Suppressor macrophage treated with lipopolysaccharide for 4 hours (primary cell): Measurements from ENCODE around the gene PIMREG.

ENCODE experiments used
- DNase-seq: peaks from one replicate; pipeline ENCODE4 v3.0.0-alpha.2; 2020

The PIMREG gene

DNA sequence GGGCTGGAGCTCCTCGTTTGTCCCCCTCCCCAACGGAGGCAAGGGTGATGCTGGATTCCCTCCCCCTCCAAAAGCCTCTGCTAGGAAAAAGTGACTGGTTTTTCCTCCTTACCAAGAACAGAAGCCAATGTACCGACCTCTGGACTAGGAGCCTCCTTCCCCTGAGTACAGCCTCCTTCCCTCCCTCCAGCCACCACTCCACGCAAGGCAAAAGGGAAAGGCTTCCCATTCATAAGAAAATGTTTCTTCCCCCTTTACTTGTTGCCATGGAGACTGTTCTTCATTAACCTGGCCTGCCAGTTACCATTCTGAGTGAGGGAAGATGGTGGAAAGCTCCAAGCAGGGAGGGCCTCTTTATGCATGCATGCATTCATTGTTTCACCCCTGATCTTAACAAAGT, 4.3 kb upstream of the PIMREG start:
- DNase-seq = no peak

DNA sequence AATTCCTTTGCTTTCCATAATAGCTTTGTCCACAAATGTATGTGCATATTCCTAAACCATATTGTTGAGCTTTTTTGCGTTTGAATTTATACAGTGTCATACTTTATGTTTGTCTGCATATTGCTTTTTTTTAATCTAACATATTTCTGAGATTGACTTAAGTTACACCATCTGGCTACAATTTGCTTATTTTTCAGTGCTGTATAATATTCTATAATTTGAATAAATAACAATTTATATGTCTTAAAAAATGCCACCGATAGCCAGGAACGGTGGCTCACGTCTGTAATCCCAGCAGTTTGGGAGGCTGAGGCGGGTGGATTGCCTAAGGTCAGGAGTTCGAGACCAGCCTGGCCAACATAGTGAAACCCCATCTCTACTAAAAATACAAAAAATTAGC, 1.5 kb upstream of the PIMREG start:
- DNase-seq = no peak

DNA sequence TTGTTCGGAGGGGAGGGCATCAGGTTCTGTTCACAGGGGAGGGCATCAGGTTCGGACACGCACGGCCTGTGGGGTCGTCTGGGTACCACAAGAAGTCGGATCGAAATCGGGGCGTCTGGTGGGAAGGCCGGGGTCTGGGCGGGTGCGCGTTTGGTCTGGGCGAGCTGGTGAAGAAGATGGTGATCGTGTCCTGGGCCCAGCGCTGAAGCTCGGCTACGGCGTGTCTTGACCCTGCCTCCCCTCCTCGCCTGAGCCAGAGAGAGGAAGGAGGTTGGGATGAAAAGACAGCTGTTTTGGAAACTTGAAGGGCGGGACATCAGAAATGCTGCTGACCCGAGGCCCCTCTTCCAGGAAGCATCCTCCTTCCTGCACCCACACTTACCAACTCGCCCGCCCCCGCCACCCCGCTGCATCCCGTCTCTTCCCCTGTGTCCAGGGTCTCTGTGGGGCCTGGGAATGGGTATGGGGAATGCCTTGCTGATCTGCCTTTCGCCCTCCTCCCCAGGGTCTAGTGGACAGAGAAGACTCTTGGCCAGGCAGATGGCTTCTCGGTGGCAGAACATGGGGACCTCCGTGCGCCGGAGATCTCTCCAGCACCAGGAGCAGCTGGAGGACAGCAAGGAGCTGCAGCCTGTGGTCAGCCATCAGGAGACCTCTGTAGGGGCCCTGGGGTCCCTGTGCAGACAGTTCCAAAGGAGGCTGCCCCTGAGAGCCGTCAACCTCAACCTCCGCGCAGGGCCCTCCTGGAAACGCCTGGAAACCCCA, 498 bp downstream of the PIMREG start:
- DNase-seq = no peak

DNA sequence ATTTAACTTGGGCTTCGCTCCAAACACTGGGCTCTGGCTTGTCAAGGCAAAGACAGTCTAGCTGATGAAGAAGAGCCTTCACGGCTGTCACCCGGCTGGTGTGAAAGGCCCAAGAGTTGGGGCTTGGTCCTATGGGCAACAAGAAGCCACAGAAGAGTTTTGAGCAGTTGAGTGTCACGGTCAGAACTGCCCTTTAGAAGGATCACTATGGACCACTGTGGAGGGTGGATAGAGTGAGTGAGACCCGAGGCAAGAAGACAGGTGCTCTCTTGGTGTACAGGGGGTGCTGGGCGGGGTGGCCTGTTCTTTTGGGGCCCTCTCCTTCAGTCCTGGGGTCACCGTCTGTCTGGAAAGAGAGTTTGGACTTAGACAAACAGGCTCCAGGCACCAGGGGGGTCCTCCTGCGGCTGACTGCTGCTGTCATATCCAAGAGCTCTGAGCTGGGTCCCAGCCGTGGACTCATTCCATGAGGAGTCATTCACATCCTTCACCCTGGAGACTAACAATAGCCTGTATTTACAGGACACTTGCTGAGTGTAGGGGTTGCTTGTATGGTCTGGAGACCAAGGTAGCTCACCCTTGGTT, 2.4 kb downstream of the PIMREG start:
- DNase-seq = no peak

DNA sequence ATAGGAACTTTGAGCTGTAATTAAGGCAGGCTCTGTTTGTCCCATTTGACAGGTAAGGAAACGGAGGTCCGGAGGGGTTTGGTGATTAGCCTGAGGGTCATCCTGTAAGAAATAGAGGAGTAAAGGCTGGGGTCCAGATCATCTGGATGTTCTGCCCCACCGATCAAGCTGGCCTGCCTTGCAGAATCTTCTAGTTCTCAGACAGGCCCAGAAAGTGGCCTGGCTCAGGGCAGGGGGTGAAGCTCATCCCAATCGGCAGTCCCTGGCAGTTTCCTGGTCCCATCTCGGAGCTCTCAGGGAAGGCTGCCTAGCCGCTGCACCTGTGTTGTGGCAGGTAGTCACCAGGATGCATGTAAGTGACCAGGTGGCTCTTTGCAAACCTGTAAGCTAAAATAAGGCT, 4.2 kb downstream of the PIMREG start:
- DNase-seq = no peak

DNA sequence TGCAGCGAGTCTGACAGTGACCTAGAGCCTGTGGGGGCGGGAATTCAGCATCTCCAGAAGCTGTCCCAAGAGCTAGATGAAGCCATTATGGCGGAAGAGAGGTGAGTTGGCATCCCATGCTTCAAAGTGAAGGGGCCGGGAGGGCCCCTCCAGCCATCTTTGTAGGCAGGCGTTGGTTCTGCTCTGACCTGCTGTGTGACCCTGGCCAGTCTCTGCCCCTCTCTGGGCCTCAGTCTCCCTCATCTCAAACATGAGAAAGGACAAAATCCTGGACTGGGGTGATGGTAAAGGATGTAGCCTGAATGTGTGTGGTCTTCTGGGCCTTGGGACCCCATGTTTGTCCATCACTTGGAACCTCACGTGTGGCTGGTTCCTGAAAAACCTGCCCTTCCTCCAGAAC, 5.1 kb downstream of the PIMREG start:
- DNase-seq = no peak

DNA sequence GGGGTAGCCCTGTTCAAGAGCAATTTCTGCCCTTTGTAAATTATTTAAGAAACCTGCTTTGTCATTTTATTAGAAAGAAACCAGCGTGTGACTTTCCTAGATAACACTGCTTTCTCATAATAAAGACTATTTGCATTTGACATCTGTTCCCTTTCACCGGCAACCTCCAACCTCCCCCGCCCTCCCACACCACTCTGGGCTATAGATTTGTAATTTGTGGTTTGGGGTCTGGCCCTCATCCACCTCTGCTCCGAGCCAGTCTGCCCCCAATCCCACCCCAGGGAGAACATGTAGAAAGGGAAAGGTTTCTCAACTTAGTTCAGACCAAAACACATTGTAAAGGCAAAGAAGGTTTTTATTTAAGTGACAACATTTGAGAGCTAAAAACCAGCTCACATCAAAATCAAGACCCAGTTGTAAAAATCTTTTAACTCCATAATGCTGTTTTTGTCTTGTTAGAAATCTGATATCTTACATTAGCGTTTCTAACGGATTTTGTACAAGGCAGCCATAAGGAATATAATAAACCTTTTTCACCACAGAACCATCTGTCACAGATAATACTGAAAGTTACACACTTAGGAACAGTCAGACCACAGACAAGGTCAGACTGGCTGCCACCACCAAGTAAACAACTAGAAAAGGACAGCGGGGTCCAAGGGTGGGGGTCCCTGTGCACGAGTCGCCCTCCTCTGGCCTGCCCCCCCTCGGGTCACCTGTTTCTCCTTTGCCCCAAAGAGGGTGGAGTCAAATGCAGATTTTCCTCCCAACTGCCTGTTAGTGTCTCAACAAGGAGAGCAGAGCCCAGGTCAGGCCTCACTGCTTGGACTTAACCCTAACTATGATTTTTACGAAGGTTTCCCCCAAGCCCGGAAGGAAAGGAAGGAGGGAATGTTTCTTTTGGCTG, 6.9 kb downstream of the PIMREG start:
- DNase-seq = no peak

DNA sequence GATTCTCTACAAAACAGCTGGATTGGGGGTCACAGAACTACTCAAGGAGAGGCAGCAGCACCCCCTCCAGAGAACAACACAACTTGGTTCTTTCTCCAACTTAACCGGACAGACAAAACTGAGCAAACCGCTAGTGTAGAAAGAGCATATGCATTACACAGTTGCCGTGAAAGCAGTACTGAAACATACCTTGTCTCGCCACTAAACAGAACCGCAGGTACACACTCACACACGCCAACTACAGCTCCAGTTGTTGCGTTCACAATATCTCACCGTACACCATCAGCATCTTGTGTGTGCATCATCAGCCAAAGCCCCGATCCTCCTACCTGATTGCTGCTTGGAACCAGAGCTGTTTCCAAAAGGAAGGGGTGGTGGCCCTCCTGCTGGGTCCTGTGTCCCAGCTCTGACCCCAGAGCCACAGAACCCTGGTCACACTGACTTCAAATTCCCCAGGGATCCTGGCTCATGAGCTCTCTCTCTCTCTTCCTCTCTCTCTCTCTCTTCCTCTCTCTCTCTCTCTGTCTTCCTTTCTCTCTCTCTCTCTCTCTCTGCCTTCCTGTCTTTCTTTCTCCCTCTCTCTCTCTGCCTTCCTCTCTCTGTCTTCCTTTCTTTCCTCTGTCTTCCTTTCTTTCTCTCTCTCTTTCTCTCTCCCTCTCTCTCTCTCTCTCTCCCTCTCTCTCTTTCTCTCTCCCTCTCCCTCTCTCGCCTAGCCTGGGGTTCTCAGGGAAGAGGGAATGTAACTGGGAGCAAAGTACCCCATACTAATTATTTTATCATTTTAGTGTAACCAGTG, 8.4 kb downstream of the PIMREG start:
- no peak for DNase-seq

DNA sequence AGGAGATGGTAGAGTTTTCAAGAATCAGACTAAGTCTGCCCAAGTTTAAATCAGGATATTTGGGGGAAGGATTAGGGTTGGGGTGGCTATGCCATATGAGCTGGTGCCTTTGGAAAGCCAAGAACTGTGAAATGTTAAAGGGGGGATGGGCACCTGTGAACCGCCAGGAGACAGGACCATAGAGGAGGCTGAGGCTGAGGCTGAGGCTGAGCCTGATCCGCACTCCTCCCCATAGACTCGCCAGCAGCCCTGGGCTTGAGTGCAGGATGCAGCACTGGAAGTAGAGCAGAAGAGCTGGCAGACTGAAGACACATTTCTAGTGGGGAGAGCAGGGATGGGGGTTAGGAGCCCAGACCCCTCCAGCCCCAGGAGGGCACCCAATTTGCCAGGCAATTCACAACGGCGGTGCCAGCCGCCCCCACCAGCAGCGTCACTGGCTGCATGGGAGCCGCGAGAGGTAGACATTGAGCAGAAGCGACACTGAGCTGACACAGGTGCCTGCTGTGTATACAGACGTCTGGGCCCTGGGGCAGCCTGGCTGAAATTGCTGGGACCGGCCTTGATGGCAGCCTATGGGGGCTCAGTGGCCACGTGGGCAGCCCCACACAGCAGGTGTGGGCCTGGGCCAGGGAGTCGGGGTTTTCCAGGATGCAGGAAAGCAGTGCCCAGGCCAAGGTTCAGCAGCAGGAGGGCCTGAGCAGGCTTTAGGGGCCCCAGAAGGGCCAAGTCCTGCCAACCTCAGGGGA, 9.2 kb downstream of the PIMREG start:
- no peak for DNase-seq

DNA sequence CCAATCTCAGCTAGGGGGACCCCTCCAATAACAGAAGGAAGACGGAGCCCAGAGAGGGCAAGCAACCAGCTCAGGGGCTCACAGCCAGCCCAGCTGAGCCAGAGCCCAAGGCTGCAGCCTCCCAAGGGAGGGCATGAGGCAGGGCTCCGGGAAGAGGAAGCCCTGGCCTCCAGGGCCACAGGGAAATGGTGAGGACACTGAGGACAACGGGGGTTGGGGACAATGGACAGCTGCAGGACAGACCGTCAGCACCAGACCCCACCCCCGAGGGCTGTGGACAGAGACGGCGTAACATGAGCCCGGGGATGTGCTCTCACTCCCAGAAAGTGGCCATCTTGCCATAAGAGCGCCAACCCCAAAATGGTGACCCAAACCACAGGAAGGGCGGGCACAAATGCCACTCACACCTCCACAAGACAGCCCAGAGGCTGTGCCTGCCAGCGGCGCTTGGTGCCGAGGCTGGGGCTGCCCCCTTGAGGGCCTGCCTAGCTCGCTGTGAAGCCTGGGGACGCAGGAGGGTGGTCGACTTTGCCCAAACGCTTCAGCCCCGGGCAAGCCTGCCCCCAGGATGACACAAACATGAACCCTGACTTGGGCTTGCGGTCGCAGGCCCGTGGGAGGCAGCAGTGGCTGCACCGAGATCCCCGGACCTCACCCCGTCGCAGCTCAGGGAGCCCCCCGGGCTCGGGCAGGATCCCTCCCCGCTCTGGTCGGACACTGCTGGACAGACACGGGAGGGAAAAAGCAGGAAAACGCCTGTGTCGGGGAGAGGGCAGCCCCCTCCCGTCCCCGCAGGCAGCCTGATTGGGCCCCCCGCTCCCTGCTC, 10.5 kb downstream of the PIMREG start:
- DNase-seq = no peak

DNA sequence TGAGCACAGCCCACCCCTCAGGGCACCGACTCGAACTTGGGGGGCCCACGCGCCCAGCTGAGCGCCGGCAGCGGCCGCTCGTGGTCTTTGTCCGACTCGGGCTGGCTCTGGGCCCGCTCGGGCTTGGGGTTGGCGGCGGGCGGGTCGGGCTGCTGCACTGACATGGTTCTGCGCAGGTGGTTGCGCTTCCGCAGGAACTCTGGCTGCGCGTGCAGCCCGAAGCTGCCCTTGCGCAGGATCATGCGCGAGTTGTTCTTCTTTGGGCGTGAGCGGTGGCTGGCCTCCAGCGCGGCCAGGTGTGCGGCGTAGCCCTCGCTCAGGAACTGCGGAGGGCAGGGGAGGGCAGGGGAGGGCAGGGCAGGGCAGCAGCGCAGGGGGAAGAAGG, 11.1 kb downstream of the PIMREG start:
- DNase-seq = peak; percentile 11

DNA sequence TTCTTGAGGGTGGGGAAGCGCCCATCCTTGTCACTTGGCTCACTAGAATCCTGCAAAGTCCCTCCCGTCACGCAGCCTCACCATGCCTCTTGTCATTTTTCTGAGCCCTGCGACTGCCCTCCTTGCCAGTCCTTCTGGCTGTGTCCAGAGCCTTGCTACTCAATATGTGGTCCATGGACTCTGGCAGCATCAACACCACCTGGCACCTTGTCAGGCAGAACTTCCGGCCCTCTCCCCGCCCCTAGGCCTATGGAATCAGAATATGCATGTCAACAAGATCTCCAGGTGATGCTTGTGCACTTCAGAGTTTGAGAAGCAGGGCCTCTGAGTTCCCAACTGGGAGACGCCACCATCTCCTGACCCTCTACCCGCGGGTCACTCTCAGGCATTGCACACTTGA, 12.1 kb downstream of the PIMREG start:
- no peak for DNase-seq

DNA sequence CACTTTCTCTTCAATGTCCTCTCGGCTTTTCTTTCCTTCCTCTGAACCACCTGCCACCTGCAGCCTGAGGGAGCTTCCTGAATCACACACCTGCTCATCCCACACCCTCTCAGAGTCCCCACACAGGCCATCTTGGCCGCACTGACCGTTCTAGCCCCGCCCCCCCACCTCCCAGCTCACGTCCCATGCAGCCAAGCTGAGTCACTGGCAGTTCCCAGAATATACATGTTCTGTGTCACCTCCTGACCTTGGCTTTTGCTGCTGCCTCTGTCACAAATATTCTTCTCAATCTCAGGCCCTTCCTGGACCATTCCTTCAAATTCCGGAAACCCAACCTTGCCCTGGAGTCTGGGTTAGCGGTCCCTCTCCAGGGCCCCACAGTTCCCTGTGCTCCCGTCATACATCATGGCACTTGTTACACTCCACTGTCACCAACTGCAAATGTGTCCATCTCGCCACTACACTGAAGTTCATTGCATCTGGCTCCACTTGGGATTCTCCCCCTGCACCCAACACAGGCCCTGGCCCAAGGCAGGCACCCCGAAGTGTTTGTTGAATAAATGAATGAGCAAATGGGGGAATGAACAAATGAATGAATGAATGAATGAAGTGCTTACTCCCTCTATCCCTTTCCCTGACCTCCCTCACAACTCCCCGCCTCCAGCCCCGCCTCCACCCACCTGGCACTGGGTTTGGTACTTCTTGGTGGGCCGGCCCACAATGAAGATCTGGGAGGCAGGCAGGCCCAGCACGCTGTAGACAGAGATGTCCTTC, 12.8 kb downstream of the PIMREG start:
- peak; percentile 47 for DNase-seq

DNA sequence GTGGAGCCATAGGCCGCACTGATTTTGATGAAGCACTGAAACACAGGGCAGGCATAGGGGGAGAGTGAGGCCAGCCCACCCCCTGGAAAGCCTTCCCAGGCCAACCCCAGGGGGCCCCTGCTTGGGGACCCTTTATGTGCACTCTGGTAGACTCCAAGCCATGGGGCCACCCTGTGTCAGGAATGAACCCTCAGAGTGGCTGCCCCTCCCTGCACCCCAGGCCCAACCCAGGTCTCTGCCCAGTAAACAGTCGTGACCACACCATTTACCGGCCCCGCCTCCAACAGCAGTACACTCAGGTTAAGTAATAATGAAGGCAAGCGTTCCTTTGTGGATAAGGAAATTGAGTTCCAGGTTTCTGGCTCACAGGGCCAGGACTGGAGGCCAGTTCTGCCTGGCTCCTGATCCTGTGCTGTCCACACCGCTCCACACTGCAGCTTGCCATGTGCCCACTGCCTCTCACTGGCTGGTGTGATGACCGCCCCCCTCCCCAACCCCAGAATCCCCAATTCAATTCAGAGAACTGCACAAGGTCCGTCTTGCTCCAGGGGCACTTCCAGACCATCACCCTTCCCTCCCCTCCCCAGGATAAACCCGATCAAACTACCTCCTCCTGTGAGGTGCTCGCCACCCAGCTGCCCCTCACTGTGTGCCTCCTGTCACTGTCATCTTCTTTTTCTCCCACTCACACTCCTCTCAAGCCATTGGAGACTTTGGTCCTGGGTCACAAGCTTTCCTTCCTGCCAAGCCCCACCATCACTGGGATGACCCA, 13.6 kb downstream of the PIMREG start:
- DNase-seq = no peak

DNA sequence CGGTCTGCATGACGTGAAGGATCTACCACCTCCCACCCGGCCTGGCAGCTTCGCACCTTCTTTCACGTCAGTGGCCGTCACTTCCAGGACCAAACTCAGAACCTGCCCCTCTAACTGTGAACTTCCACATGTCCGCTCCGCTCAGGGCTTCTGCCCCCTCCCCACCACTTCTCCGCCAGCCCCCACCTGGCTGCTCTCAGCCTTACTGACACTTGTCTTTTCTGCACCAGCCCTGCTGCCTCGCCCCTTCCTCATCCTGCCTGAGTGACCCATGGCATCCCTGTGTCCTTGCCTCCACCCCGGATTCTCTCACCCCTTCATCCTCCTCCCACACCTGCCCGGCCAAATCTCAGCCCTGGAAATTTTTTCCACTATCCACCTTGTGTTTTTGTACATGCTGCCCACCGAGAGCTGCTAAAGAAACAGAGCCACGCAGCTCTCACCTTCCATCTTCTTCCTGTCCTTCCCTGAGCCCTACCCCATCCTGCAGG, 14.2 kb downstream of the PIMREG start:
- no peak for DNase-seq

DNA sequence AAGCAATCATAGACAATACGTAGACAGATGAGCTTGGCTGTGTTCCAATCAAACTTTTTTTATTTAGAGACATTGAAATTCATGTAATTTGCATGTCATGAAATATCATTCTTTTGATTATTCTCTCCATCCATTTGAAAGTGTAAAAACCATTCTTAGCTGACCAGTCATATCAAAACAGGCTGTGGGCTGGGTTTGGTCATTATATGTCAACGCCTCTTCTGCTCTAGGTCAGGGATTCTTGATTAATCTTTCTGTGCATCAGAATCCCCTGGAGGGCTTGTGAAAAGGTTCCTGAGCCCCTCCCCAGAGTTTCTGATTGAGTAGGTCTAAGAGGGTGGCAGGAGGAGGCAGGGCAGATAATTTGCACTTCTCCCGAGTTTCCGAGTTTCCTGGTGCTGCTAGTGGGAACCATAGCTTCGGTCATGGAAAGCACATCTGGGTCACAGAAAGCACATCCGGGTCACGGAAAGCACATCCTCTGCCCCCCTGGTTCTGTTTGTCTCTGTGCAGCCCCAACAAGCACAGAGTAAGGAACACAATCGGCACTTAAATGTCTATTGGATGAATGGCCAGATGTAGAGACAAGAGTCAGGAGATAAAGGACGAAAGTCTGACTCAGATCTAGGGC, 16.4 kb downstream of the PIMREG start:
- no peak for DNase-seq

DNA sequence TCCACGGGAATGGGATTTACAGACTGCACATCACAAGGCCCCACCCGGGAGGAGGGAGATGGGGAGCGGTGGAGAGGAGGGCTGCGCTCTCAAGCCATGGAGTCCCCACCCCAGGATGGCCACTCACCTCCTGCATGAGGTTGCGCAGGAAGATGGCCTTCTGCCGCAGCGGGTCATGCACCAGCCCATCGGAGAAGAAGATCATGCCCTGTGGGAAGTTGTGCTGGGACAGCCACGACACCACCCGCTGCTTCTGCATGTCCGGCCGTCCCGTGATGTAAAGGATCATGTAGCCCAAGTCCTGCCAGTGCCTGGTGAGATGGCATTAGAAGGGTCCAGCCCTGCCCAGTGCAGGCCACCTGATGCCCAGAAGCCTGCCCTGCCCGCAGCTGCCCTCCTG, 17.0 kb downstream of the PIMREG start:
- no peak for DNase-seq

DNA sequence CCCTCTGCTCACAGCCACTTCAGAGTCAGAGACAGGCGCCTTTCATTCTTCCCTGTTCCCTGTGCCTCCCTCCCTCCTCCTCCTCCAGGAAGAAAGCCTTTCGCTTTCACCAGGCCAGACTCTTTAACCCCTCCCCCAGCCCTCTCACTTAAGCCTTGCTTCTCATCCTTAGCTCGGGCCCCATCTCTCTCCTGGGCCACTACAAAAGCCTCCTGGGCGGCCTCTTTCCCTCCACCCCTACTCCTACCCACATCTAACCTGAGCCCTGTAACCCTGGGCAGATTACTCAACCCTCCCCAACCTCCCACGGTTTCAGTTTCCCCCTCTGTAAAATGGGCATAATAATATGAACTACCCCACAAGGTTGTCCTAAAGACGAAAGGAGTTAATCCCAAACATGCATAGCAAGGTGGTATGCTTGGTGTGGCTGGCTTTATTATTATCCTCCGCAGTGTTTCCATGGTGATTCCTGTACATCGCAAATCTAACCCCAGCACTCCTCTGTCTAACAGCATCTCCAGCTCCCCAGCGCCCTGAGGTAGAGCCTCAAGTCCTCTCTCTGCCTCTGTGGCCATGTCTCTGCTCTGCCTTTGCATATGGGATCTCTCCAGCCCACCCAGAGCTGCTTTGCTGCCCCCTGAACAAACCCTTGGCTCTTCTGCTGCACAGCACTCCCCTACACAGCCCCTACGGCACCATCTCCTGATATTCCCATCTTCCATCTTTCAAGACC, 17.7 kb downstream of the PIMREG start:
- DNase-seq = no peak
